Eye (tissue), 1 donor: ENCODE results near the gene CAPRIN1.
"Not testable (repeated sequence)": the region's sequence is repeated elsewhere in the genome, so short reads cannot be mapped to it uniquely, and the experiment has no call there.

Experiments used
- DNase-seq: peaks from one replicate; pipeline ENCODE4 v3.0.0-alpha.2; 2015

Gene CAPRIN1

GRCh38 chr11:34094900-34095299 lies 43.4 kb downstream of the CAPRIN1 start:
- DNase-seq, result not testable (repeated sequence)

GRCh38 chr11:34098813-34099212 lies 47.3 kb downstream of the CAPRIN1 start:
- DNase-seq, result no peak

GRCh38 chr11:34104680-34105078 lies 53.1 kb downstream of the CAPRIN1 start:
- no peak for DNase-seq

- peak; percentile 100 for DNase-seq
These were observed 53.8 kb downstream of the CAPRIN1 start, which contains the start of gene NAT10 for GRCh38 chr11:34105079-34105956. Gene NAT10, plus strand, starts transcription at chr11:34105629. Its CDS starts 2,597 bp downstream, at chr11:34108226.

GRCh38 chr11:34105957-34106504 lies 54.5 kb downstream of the CAPRIN1 start:
- DNase-seq, result no peak

- DNase-seq, result no peak
These were observed 60.3 kb downstream of the CAPRIN1 start for GRCh38 chr11:34111722-34112270.

GRCh38 chr11:34114014-34114413 lies 62.5 kb downstream of the CAPRIN1 start:
- DNase-seq, result no peak

GRCh38 chr11:34114471-34114870 lies 62.9 kb downstream of the CAPRIN1 start:
- no peak for DNase-seq

- no peak for DNase-seq
These were observed 69.1 kb downstream of the CAPRIN1 start for GRCh38 chr11:34120651-34121050.

GRCh38 chr11:34124885-34125668 lies 73.5 kb downstream of the CAPRIN1 start:
- no peak for DNase-seq

GRCh38 chr11:34126959-34127848 lies 75.7 kb downstream of the CAPRIN1 start:
- DNase-seq, result no peak

- DNase-seq, result no peak
These were observed 77.3 kb downstream of the CAPRIN1 start for GRCh38 chr11:34128824-34129223.

- DNase-seq, result no peak
These were observed 80.9 kb downstream of the CAPRIN1 start for GRCh38 chr11:34132261-34132965.

- no peak for DNase-seq
These were observed 83.2 kb downstream of the CAPRIN1 start for GRCh38 chr11:34134765-34135164.

- DNase-seq, result no peak
These were observed 83.9 kb downstream of the CAPRIN1 start for GRCh38 chr11:34135439-34135838.

GRCh38 chr11:34136420-34136819 lies 84.9 kb downstream of the CAPRIN1 start:
- no peak for DNase-seq

- DNase-seq, result no peak
These were observed 87.8 kb downstream of the CAPRIN1 start for GRCh38 chr11:34139346-34139745.

- no peak for DNase-seq
These were observed 88.6 kb downstream of the CAPRIN1 start for GRCh38 chr11:34140149-34140548.

GRCh38 chr11:34143048-34143447 lies 91.5 kb downstream of the CAPRIN1 start:
- DNase-seq, result no peak

- no peak for DNase-seq
These were observed 93.5 kb downstream of the CAPRIN1 start for GRCh38 chr11:34145073-34145472.

- DNase-seq, result no peak
These were observed 94.4 kb downstream of the CAPRIN1 start for GRCh38 chr11:34145847-34146381.
